GM12878 (cell line): Measurements from ENCODE around the gene EPHA8. TPM values are rescaled to one million over a fixed set of nuclear protein-coding genes. Genes with fewer than 3 reads are reported as not detected.

Experiments
- ATAC-seq: fragments of 200-7000 bp; cut with Tn5 transposase; 3 replicates; pipeline ENCODE4 v1.9.1; 2020; ENCODE audit warnings: mild to moderate bottlenecking, moderate library complexity
- BruUV-seq: library from RNA; stranded (reverse); fragments of 400-500 nt; replicated peaks from 2 replicates; lab custom pipeline; 2021; lab: Mats Ljungman, UMichigan
- CTCF ChIA-PET: fragments of 300-600 bp; sonication (Branson Sonifier 250); formaldehyde crosslinking; extraction: SDS; loops from one replicate; lab custom pipeline; 2021; ENCODE audit warnings: inconsistent platforms; lab: Yijun Ruan, JAX
- POLR2A ChIA-PET: fragments of 350-600 bp; formaldehyde crosslinking; extraction: SDS; loops from one replicate; lab custom pipeline; 2021; ENCODE audit warnings: inconsistent platforms; lab: Charles Lee
- RAD21 ChIA-PET: fragments of 300-600 bp; sonication (Branson Sonifier 250); formaldehyde crosslinking; loops from one replicate; lab custom pipeline; 2023; ENCODE audit warnings: antibody characterized with exemption; ENCODE audit not compliant: unreplicated experiment; lab: Charles Lee
- SMC1A ChIA-PET: fragments of 300-600 bp; sonication (Branson Sonifier 250); formaldehyde crosslinking; loops from one replicate; lab custom pipeline; 2023; ENCODE audit not compliant: unreplicated experiment, uncharacterized antibody; lab: Charles Lee
- DNase-seq: peaks from one replicate; pipeline ENCODE4 v3.0.0-alpha.2; 2011; ENCODE audit warnings: low read depth, low spot score
- FAIRE-seq: peaks from 3 replicates; lab custom pipeline; 2011; peaks lifted over from hg19 to GRCh38; lab: Jason Lieb, UNC
- H2AFZ ChIP-seq: 2 replicates; pipeline ENCODE4 v1.6.0; 2011; ENCODE audit warnings: low read depth, low read length, control low read depth; ENCODE audit not compliant: control insufficient read depth
- H3K27ac ChIP-seq: 2 replicates; pipeline ENCODE4 v1.5.1; 2011; ENCODE audit warnings: control low read depth; ENCODE audit not compliant: control insufficient read depth, insufficient read depth
- H3K27me3 ChIP-seq, 2 experiments: replicated peaks in 1 of 2; 2 replicates each; pipeline versions ENCODE4 v1.6.0 to v1.6.1; 2011; ENCODE audit warnings: low read length in 1 of 2; ENCODE audit not compliant: control insufficient read depth in 2 of 2, insufficient read depth in 2 of 2
- H3K36me3 ChIP-seq, 2 experiments: 2 replicates each; pipeline ENCODE4 v1.5.1; 2011; ENCODE audit warnings: low read length in 1 of 2; ENCODE audit not compliant: control insufficient read depth in 2 of 2, insufficient read depth in 2 of 2
- H3K4me1 ChIP-seq: 2 replicates; pipeline ENCODE4 v1.6.1; 2011; ENCODE audit warnings: mild to moderate bottlenecking, low read length, moderate library complexity, mixed read lengths; ENCODE audit not compliant: control insufficient read depth, insufficient read depth
- H3K4me2 ChIP-seq: 2 replicates; pipeline ENCODE4 v1.6.0; 2011; ENCODE audit warnings: control low read depth; ENCODE audit not compliant: control insufficient read depth, insufficient read depth
- H3K4me3 ChIP-seq: fragments of 200-600 bp; sonication (generic); 2 replicates; pipeline ENCODE4 v1.5.1; 2016
- H3K79me2 ChIP-seq: 2 replicates; pipeline ENCODE4 v1.6.0; 2011; ENCODE audit warnings: low read length; ENCODE audit not compliant: control insufficient read depth, insufficient read depth
- H3K9ac ChIP-seq: 2 replicates; pipeline ENCODE4 v1.8.0; 2011; ENCODE audit warnings: low read length, control low read depth, mixed read lengths; ENCODE audit not compliant: control insufficient read depth, insufficient read depth
- H3K9me3 ChIP-seq: replicated peaks from 3 replicates; pipeline ENCODE4 v1.5.1; 2011; ENCODE audit warnings: mild to moderate bottlenecking, low read length; ENCODE audit not compliant: control insufficient read depth, insufficient read depth
- H4K20me1 ChIP-seq: 2 replicates; pipeline ENCODE4 v1.6.0; 2011; ENCODE audit not compliant: control insufficient read depth, insufficient read depth
- CREB1 ChIP-seq: IDR thresholded peaks from 2 replicates; pipeline ENCODE4 v1.6.1; 2012; ENCODE audit warnings: low read depth, mild to moderate bottlenecking, inconsistent platforms
- CREM ChIP-seq: IDR thresholded peaks from 2 replicates; pipeline ENCODE4 v1.6.1; 2014; ENCODE audit warnings: antibody characterized with exemption, low read depth
- HDGF ChIP-seq: fragments of 450-650 bp; IDR thresholded peaks from 2 replicates; pipeline ENCODE4 v1.6.1; 2016; ENCODE audit warnings: antibody characterized with exemption
- IKZF2 ChIP-seq, 2 experiments: fragments of 450-650 bp; IDR thresholded peaks; 2 replicates each; pipeline ENCODE4 v1.6.1; 2017; ENCODE audit warnings: mild to moderate bottlenecking in 2 of 2, moderate library complexity in 2 of 2
- NR2C2 ChIP-seq: IDR thresholded peaks from 2 replicates; pipeline ENCODE4 v1.6.1; 2011; ENCODE audit warnings: borderline replicate concordance, low read depth; ENCODE audit not compliant: control insufficient read depth, insufficient read length
- PAX5 ChIP-seq: IDR thresholded peaks from 2 replicates; pipeline ENCODE4 v1.6.1; 2011; ENCODE audit warnings: low read depth, low read length, borderline replicate concordance
- POU2F2 ChIP-seq: IDR thresholded peaks from 3 replicates; pipeline ENCODE4 v1.6.1; 2011; ENCODE audit warnings: low read depth, mild to moderate bottlenecking, low read length, borderline replicate concordance
- RAD51 ChIP-seq: fragments of 450-650 bp; IDR thresholded peaks from 2 replicates; pipeline ENCODE4 v1.6.1; 2016; ENCODE audit warnings: moderate library complexity, mild to moderate bottlenecking, inconsistent platforms
- SUPT20H ChIP-seq: IDR thresholded peaks from 2 replicates; pipeline ENCODE4 v1.6.1; 2011; ENCODE audit warnings: low read depth, mild to moderate bottlenecking, low read length, moderate library complexity, borderline replicate concordance; ENCODE audit not compliant: control insufficient read depth
- TBL1XR1 ChIP-seq: IDR thresholded peaks from 2 replicates; pipeline ENCODE4 v1.6.1; 2012; ENCODE audit warnings: low read depth, low read length, improper control_type of control experiment
- WGBS: methylation state at CpG from one replicate; pipeline ENCODE4 v1.1.6; 2016; ENCODE audit warnings: low lambda C conversion rate; ENCODE audit not compliant: insufficient replicate concordance, insufficient coverage; ENCODE audit errors: missing lambda C conversion rate; 5-methylcytosine and 5-hydroxymethylcytosine counted together
- in situ Hi-C: fragments of 300-500 bp; cut with MboI; formaldehyde crosslinking; loops from 9 replicates; pipeline ENCODE4 v1.14.3; 2018; ENCODE audit warnings: mixed read lengths
- intact Hi-C: fragments of 100-400 bp; cut with micrococcal nuclease; formaldehyde crosslinking; loops from one replicate; pipeline ENCODE4 v1.14.2; 2022; ENCODE audit not compliant: unreplicated experiment
- polyA plus RNA-seq, 11 experiments: library from polyadenylated mRNA; depleted of rRNA in 4 of 11; unstranded in 6 of 11; stranded (reverse) in 5 of 11; fragments of >200 nt; fragmentation: Nextera tagmentation in 4 of 11; fragmentation: Illumina TruSeq in 1 of 11; extraction: Ambion mirVana in 4 of 11; extraction: Trizol in 1 of 11; gene quantifications; 1 replicate in 1 of 11; 2 replicates in 10 of 11; pipeline versions ENCODE4 v1.2.1 to v1.2.3, GENCODE V29; 2011 to 2016; ENCODE audit warnings: inconsistent platforms in 2 of 11, missing spikeins in 2 of 11, low read depth in 1 of 11
- total RNA-seq, 4 experiments: library from RNA; depleted of rRNA in 3 of 4; stranded (reverse); fragments of >200 nt in 3 of 4; fragmentation: Illumina TruSeq in 1 of 4; extraction: Trizol in 1 of 4; gene quantifications; 2 replicates each; pipeline versions ENCODE4 v1.2.1 to v1.2.3, GENCODE V29; 2013 to 2021

The EPHA8 gene
- total and polyA plus RNA-seq, 10 of the 15 experiments (the other 5 are each of a cell fraction or from before 2014, with no cell fraction given), result not detected

GRCh38 chr1:22573237-22573636, 9.9 kb downstream of the EPHA8 start:
- DNase-seq, result no peak
- FAIRE-seq, result no peak
- H3K4me3 ChIP-seq, result no peak overlapping the region
- POLR2A ChIA-PET, result no interaction called here
- H3K27ac ChIP-seq, result no peak overlapping the region
- no peak overlapping the region for H3K4me2 ChIP-seq
- no peak overlapping the region for H3K9ac ChIP-seq
- no peaks in the 10 kb centered on the region; a peak in 1 of 4 replicates for H3K27me3 ChIP-seq
- ATAC-seq, result no peak
- intact Hi-C loops, result no loop called here
- no peaks in the 10 kb centered on the region for H3K36me3 ChIP-seq
- no peaks in the 10 kb centered on the region; the same call in 2 of the 3 replicates for H3K9me3 ChIP-seq
- no TSS peak for BruUV-seq
- SMC1A ChIA-PET, result no interaction called here
- CTCF ChIA-PET, result interaction anchor here (0.6 kb wide), 1 partner anchor 316 kb away, joined by 3 read pairs; no protein-coding TSS in a partner anchor
- H3K4me1 ChIP-seq, result no peaks in the 10 kb centered on the region
- RAD21 ChIA-PET, result no interaction called here
- 38% methylated on average over 7 of the region's 7 CpGs for WGBS
- H2AFZ ChIP-seq, result no peak overlapping the region
- H3K79me2 ChIP-seq, result no peaks in the 10 kb centered on the region
- no peaks in the 10 kb centered on the region for H4K20me1 ChIP-seq
- in situ Hi-C loops, result no loop called here
- no peak for TF ChIP-seq POU2F2
- no peak for TF ChIP-seq CREM
- no peak for TF ChIP-seq NR2C2
- TF ChIP-seq RAD51, result no peak
- TF ChIP-seq PAX5, result no peak
- TF ChIP-seq CREB1, result no peak
- no peak for TF ChIP-seq HDGF
- no peak for TF ChIP-seq SUPT20H
- TF ChIP-seq IKZF2 (IDR thresholded peaks at IDR 0.05), result no peak
- TF ChIP-seq TBL1XR1, result no peak
- TF ChIP-seq, all 136 proteins: peak for 0
